Prostate gland (tissue), 2 donors: ENCODE measurements around the gene MAMLD1. TPM values are rescaled to one million over a fixed set of nuclear protein-coding genes. Genes with fewer than 3 reads are reported as not detected.

Experiments used
- DNase-seq: peaks from one replicate; pipeline ENCODE4 v3.0.0-alpha.2; 2019; ENCODE audit warnings: low spot score
- H3K27ac ChIP-seq, 2 donors: fragments of 200-600 bp; sonication (generic); 2 replicates each; pipeline ENCODE4 v1.5.1; 2017 to 2019
- H3K27me3 ChIP-seq: fragments of 200-600 bp; sonication (generic); replicated peaks from 2 replicates; pipeline ENCODE4 v1.5.1; 2019; ENCODE audit not compliant: insufficient read depth
- H3K36me3 ChIP-seq, 2 donors: fragments of 200-600 bp; sonication (generic); 1 replicate in 1 of 2; 2 replicates in 1 of 2; pipeline versions ENCODE4 v1.5.1 to v1.8.1; 2017 to 2019
- H3K4me1 ChIP-seq: fragments of 200-600 bp; sonication (generic); replicated peaks from 2 replicates; pipeline ENCODE4 v1.5.1; 2019
- H3K4me3 ChIP-seq, 2 donors: fragments of 200-600 bp; sonication (generic); 2 replicates each; pipeline ENCODE4 v1.5.1; 2017 to 2019
- H3K9me3 ChIP-seq: fragments of 200-600 bp; sonication (generic); 2 replicates; pipeline ENCODE4 v1.5.1; 2017
- CTCF ChIP-seq, 4 experiments: fragments of 200-600 bp in 2 of 4; fragments of 450-650 bp in 2 of 4; sonication (generic) in 2 of 4; IDR thresholded peaks; 1 replicate in 3 of 4; 2 replicates in 1 of 4; pipeline ENCODE4 v1.5.1; 2016 to 2019; ENCODE audit warnings: antibody characterized with exemption in 4 of 4, mild to moderate bottlenecking in 2 of 4, moderate library complexity in 2 of 4
- POLR2A ChIP-seq: fragments of 450-650 bp; IDR thresholded peaks from one replicate; pipeline ENCODE4 v1.6.1; 2016; ENCODE audit warnings: antibody characterized with exemption, mild to moderate bottlenecking
- POLR2AphosphoS5 ChIP-seq: sonication (generic); formaldehyde crosslinking; IDR thresholded peaks from one replicate; pipeline ENCODE4 v1.6.1; 2017; ENCODE audit warnings: antibody characterized with exemption
- WGBS: methylation state at CpG from one replicate; pipeline ENCODE4 v1.1.5; 2018; 5-methylcytosine and 5-hydroxymethylcytosine counted together
- intact Hi-C: fragments of 100-400 bp; cut with DNase I; formaldehyde crosslinking; loops from one replicate; pipeline ENCODE4 v1.14.2; 2022
- total RNA-seq, 2 donors: library from RNA; depleted of rRNA; stranded (reverse); fragments of >200 nt; gene quantifications; one replicate each; pipeline ENCODE4 v1.1.0, GENCODE V29; 2016

The MAMLD1 gene
- total RNA-seq, 2 donors from 2014 or later, result 2.2 to 51.7 TPM

- intact Hi-C loops, result no loop called here
- Histone ChIP-seq H3K27ac (no peak overlapping the region), H3K4me3 (no peak overlapping the region), H3K9me3 (no peaks in the 10 kb centered on the region), H3K4me1 (no peaks in the 10 kb centered on the region), H3K27me3 (no peaks in the 10 kb centered on the region), H3K36me3 (no peaks in the 10 kb centered on the region)
- DNase-seq, result no peak
- 75% methylated on average over 2 of the region's 2 CpGs for WGBS
- TF ChIP-seq CTCF (IDR thresholded peaks at IDR 0.05), result no peak
- TF ChIP-seq POLR2AphosphoS5, result no peak
- no peak for TF ChIP-seq POLR2A
Measured at GRCh38 chrX:150408561-150408960, 45.4 kb downstream of the MAMLD1 start.

DNA sequence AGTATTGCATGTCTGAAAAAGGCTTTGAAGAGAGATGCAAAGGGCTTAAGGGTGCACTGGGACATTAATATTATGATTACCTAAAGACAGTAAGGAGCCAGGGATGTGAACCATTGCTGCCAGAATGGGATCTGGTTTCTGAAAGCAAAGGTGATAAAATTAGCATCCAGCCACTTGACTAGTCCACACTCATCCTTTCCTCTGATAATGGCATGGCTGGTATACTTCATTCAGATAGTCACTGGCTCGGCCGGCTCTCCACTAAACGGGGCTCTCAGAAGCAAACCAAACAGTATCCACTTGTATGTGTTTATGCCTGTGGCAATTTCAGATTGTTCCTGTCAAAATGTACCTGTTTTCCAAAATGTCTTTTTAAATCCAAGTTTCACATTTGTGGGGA is 46.4 kb downstream of the MAMLD1 start:
- Histone ChIP-seq H3K4me1 (no peaks in the 10 kb centered on the region), H3K27me3 (no peaks in the 10 kb centered on the region), H3K36me3 (no peaks in the 10 kb centered on the region), H3K9me3 (no peaks in the 10 kb centered on the region), H3K4me3 (no peak overlapping the region), H3K27ac (no peak overlapping the region)
- intact Hi-C loops, result no loop called here
- WGBS, result 70% methylated on average over 3 of the region's 3 CpGs
- DNase-seq, result no peak
- no peak for TF ChIP-seq POLR2A
- no peak for TF ChIP-seq CTCF (IDR thresholded peaks at IDR 0.05)
- no peak for TF ChIP-seq POLR2AphosphoS5

DNA sequence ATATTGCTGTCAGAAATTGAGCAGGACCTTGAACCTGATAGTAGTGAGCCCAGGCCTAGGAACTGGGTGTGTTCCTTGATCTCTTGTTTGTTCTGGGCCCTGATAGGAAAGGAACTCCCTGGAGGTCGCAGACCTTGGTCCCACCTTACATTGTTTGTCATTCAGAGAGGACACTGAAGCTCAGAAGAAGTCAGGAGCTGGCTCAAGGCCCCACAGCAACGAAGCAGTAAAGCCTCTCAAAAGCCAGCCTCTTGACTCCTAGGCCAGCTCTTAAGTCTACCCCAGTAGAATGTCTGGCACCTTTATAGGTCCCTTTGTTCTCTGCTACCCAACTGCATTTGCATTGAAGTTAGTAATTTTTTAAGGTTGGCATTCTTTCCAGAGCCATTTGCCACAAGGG is 46.8 kb downstream of the MAMLD1 start:
- Histone ChIP-seq H3K27me3 (no peaks in the 10 kb centered on the region), H3K4me1 (no peaks in the 10 kb centered on the region), H3K36me3 (no peaks in the 10 kb centered on the region), H3K4me3 (no peak overlapping the region), H3K27ac (no peak overlapping the region), H3K9me3 (no peaks in the 10 kb centered on the region)
- intact Hi-C loops, result no loop called here
- 54% methylated on average over 2 of the region's 2 CpGs for WGBS
- DNase-seq, result no peak
- TF ChIP-seq POLR2A (no peak), POLR2AphosphoS5 (no peak), CTCF (IDR thresholded peaks at IDR 0.05) (no peak)

DNA sequence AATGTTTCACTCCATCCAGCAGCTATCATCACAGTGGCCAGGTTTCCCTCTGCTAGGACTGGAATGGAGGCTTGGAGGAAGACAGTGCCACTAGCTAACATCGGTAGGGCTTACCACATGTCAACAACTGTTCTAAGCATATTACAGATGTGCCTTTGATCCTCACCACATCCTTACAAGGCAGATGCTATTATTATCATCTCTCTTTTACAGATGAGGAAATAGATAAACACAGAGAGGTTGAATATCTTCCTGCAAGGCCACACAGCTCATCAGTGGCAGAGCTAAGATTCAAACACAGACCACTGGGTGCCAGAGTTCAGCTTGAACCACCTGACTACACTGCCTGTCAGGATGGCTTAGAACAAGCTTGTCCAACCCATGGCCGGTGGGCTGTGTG is 47.4 kb downstream of the MAMLD1 start:
- Histone ChIP-seq H3K4me1 (no peaks in the 10 kb centered on the region), H3K36me3 (no peaks in the 10 kb centered on the region), H3K9me3 (no peaks in the 10 kb centered on the region), H3K4me3 (no peak overlapping the region), H3K27ac (no peak overlapping the region), H3K27me3 (no peaks in the 10 kb centered on the region)
- TF ChIP-seq POLR2AphosphoS5, result no peak
- no peak for TF ChIP-seq CTCF (IDR thresholded peaks at IDR 0.05)
- TF ChIP-seq POLR2A, result no peak
- intact Hi-C loops, result no loop called here
- WGBS, result 57% methylated on average over 2 of the region's 2 CpGs
- no peak for DNase-seq

DNA sequence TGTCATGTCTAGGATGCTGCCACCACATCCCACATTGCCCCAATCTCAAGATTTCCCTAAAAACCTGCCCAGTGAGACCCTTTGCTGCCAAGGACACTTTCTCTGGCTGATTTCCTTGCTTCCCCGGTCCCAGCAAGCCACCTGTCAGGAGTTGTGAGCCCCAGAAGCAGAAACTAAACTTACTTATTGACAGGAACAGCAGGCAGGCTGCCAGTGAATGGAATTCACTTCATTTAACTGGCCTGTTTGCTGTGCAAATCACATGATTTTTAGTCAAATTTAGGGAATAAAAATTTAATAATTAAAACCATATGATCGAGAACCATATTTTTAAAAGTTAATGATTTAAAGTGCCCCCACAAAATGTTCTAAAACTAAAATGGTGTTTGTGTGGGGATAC is 48.5 kb downstream of the MAMLD1 start:
- intact Hi-C loops, result no loop called here
- no peak overlapping the region for H3K27ac ChIP-seq
- WGBS, result 63% methylated on average over 2 of the region's 2 CpGs
- no peaks in the 10 kb centered on the region for H3K27me3 ChIP-seq
- H3K4me1 ChIP-seq, result no peaks in the 10 kb centered on the region
- DNase-seq, result no peak
- H3K36me3 ChIP-seq, result no peaks in the 10 kb centered on the region
- H3K4me3 ChIP-seq, result no peak overlapping the region
- H3K9me3 ChIP-seq, result no peaks in the 10 kb centered on the region
- TF ChIP-seq POLR2A (no peak), CTCF (IDR thresholded peaks at IDR 0.05) (no peak), POLR2AphosphoS5 (no peak)
